IMR-90 (cell line): ENCODE data around the gene CPNE6. TPM values are rescaled to one million over a fixed set of nuclear protein-coding genes. Genes with fewer than 3 reads are reported as not detected.

Experiments
- ATAC-seq: fragments of 200-7000 bp; cut with Tn5 transposase; 2 replicates; pipeline ENCODE4 v1.9.1; 2020; ENCODE audit warnings: low read depth, mild to moderate bottlenecking, moderate library complexity
- BruUV-seq: library from RNA; stranded (reverse); fragments of 400-500 nt; replicated peaks from 2 replicates; lab custom pipeline; 2021; lab: Mats Ljungman, UMichigan
- CTCF ChIA-PET: fragments of 300-600 bp; formaldehyde crosslinking; extraction: SDS; loops from one replicate; lab custom pipeline; 2021; ENCODE audit warnings: antibody characterized with exemption; lab: Yijun Ruan, JAX
- POLR2A ChIA-PET: fragments of 300-600 bp; sonication (Branson Sonifier 250); formaldehyde crosslinking; loops from one replicate; lab custom pipeline; 2022; ENCODE audit warnings: antibody characterized with exemption; ENCODE audit not compliant: unreplicated experiment; lab: Charles Lee
- DNase-seq: peaks from one replicate; pipeline ENCODE4 v3.0.0; 2013
- H2AFZ ChIP-seq: replicated peaks from 2 replicates; pipeline ENCODE3; 2013; ENCODE audit warnings: low read length, mild to moderate bottlenecking; ENCODE audit not compliant: poor library complexity
- H2AK5ac ChIP-seq: 2 replicates; pipeline ENCODE4 v1.6.1; 2013; ENCODE audit warnings: low read depth, low read length, inconsistent platforms
- H2AK9ac ChIP-seq: replicated peaks from 2 replicates; pipeline ENCODE3; 2013; ENCODE audit warnings: mild to moderate bottlenecking, low read depth, low read length, moderate library complexity; ENCODE audit not compliant: poor library complexity
- H2BK120ac ChIP-seq: 2 replicates; pipeline ENCODE4 v1.6.1; 2013; ENCODE audit warnings: low read depth, low read length, inconsistent platforms
- H2BK15ac ChIP-seq: 3 replicates; pipeline ENCODE4 v1.6.1; 2013; ENCODE audit warnings: low read depth, low read length, inconsistent platforms
- H2BK20ac ChIP-seq: 2 replicates; pipeline ENCODE4 v1.6.1; 2013; ENCODE audit warnings: low read depth, mild to moderate bottlenecking, inconsistent platforms, low read length, moderate library complexity
- H2BK5ac ChIP-seq: 2 replicates; pipeline ENCODE4 v1.6.1; 2013; ENCODE audit warnings: mild to moderate bottlenecking, low read depth, low read length, inconsistent platforms; ENCODE audit not compliant: poor library complexity, severe bottlenecking
- H3K14ac ChIP-seq: replicated peaks from 2 replicates; pipeline ENCODE4 v1.6.1; 2013; ENCODE audit warnings: low read depth, low read length, inconsistent platforms
- H3K18ac ChIP-seq: 2 replicates; pipeline ENCODE4 v1.6.1; 2013; ENCODE audit warnings: low read depth, low read length, control low read depth
- H3K23ac ChIP-seq: 2 replicates; pipeline ENCODE4 v1.6.1; 2013; ENCODE audit warnings: low read depth, low read length, inconsistent platforms
- H3K27ac ChIP-seq: 2 replicates; pipeline ENCODE4 v1.5.1; 2013; ENCODE audit warnings: mild to moderate bottlenecking, control low read depth, low read length; ENCODE audit not compliant: insufficient read depth
- H3K27me3 ChIP-seq: 2 replicates; pipeline ENCODE4 v1.6.1; 2013; ENCODE audit warnings: low read length; ENCODE audit not compliant: control insufficient read depth, insufficient read depth
- H3K36me3 ChIP-seq: 2 replicates; pipeline ENCODE4 v1.6.1; 2013; ENCODE audit warnings: low read length, mixed read lengths; ENCODE audit not compliant: control insufficient read depth, insufficient read depth
- H3K4ac ChIP-seq: 2 replicates; pipeline ENCODE4 v1.6.1; 2013; ENCODE audit warnings: low read depth, low read length, inconsistent platforms
- H3K4me1 ChIP-seq: 2 replicates; pipeline ENCODE4 v1.6.1; 2013; ENCODE audit warnings: low read length, mixed read lengths; ENCODE audit not compliant: control insufficient read depth, insufficient read depth
- H3K4me2 ChIP-seq: 2 replicates; pipeline ENCODE4 v1.6.1; 2013; ENCODE audit warnings: low read depth, mild to moderate bottlenecking, control low read depth, low read length, moderate library complexity
- H3K4me3 ChIP-seq: 2 replicates; pipeline ENCODE4 v1.5.1; 2013; ENCODE audit warnings: low read depth, mild to moderate bottlenecking, control low read depth, low read length, moderate library complexity; ENCODE audit not compliant: insufficient read depth
- H3K56ac ChIP-seq: 2 replicates; pipeline ENCODE4 v1.6.1; 2013; ENCODE audit warnings: low read length, inconsistent platforms; ENCODE audit not compliant: insufficient read depth; ENCODE audit errors: extremely low read depth
- H3K79me1 ChIP-seq, 2 experiments: 2 replicates each; pipeline ENCODE4 v1.6.1; 2013; ENCODE audit warnings: low read length in 2 of 2, inconsistent platforms in 1 of 2, low read depth in 1 of 2
- H3K9ac ChIP-seq: 2 replicates; pipeline ENCODE4 v1.6.1; 2013; ENCODE audit warnings: low read depth, low read length, control low read depth
- H3K9me1 ChIP-seq: 2 replicates; pipeline ENCODE4 v1.6.1; 2013; ENCODE audit warnings: low read length, inconsistent platforms; ENCODE audit not compliant: insufficient read depth
- H3K9me3 ChIP-seq: 2 replicates; pipeline ENCODE4 v1.6.1; 2013; ENCODE audit warnings: low read length; ENCODE audit not compliant: control insufficient read depth, insufficient read depth
- H4K20me1 ChIP-seq: 2 replicates; pipeline ENCODE4 v1.6.1; 2013; ENCODE audit warnings: low read length, inconsistent platforms; ENCODE audit not compliant: insufficient read depth
- H4K5ac ChIP-seq: 2 replicates; pipeline ENCODE4 v1.6.1; 2013; ENCODE audit warnings: mild to moderate bottlenecking, low read depth, low read length, control low read depth
- H4K8ac ChIP-seq, 2 experiments: 2 replicates each; pipeline ENCODE4 v1.6.1; 2013; ENCODE audit warnings: low read depth in 2 of 2, low read length in 2 of 2, control low read depth in 1 of 2, inconsistent platforms in 1 of 2
- H4K91ac ChIP-seq: 2 replicates; pipeline ENCODE4 v1.6.1; 2013; ENCODE audit warnings: low read depth, low read length, inconsistent platforms; ENCODE audit not compliant: insufficient read depth
- MAFK ChIP-seq: IDR thresholded peaks from 2 replicates; pipeline ENCODE4 v1.6.1; 2012; ENCODE audit warnings: low read depth, low read length, improper control_type of control experiment
- WGBS, 2 experiments: methylation state at CpG; one replicate each; pipeline versions ENCODE4 v1.1.5 to v1.1.7; 2013; ENCODE audit warnings: missing lambda C conversion rate in 2 of 2; ENCODE audit not compliant: insufficient read length in 1 of 2; ENCODE audit errors: extremely low coverage in 2 of 2; 5-methylcytosine and 5-hydroxymethylcytosine counted together
- dilution Hi-C: fragments of 300-500 bp; cut with HindIII; formaldehyde crosslinking; loops from one replicate; pipeline ENCODE4 v1.14.3; 2018; ENCODE audit warnings: low sequenced_read_pairs; ENCODE audit not compliant: unreplicated experiment
- in situ Hi-C: fragments of 300-500 bp; cut with MboI; formaldehyde crosslinking; loops from 3 replicates; pipeline ENCODE4 v1.14.3; 2019; ENCODE audit warnings: low sequenced_read_pairs, inconsistent platforms, mixed read lengths
- intact Hi-C: fragments of 100-400 bp; cut with micrococcal nuclease; formaldehyde crosslinking; loops from 2 replicates; pipeline ENCODE4 v1.10.0; 2022
- polyA plus RNA-seq, 3 experiments: library from polyadenylated mRNA; depleted of rRNA; stranded (reverse); fragments of >200 nt; gene quantifications; 2 replicates each; pipeline ENCODE4 v1.2.3, GENCODE V29; 2012; ENCODE audit warnings: low replicate concordance in 1 of 3
- total RNA-seq: library from RNA; depleted of rRNA; stranded (reverse); fragments of >200 nt; gene quantifications from 2 replicates; pipeline ENCODE4 v1.2.3, GENCODE V29; 2012
- TF ChIP-seq, protein P1 (sequence below): conservative IDR thresholded peaks from 2 replicates; pipeline ENCODE4 v1.5.1; 2012; ENCODE audit warnings: mild to moderate bottlenecking, low read depth, low read length, improper control_type of control experiment

The CPNE6 gene
- total and polyA plus RNA-seq, 2 of the 4 experiments (the other 2 are of a cell fraction), result not detected

DNA sequence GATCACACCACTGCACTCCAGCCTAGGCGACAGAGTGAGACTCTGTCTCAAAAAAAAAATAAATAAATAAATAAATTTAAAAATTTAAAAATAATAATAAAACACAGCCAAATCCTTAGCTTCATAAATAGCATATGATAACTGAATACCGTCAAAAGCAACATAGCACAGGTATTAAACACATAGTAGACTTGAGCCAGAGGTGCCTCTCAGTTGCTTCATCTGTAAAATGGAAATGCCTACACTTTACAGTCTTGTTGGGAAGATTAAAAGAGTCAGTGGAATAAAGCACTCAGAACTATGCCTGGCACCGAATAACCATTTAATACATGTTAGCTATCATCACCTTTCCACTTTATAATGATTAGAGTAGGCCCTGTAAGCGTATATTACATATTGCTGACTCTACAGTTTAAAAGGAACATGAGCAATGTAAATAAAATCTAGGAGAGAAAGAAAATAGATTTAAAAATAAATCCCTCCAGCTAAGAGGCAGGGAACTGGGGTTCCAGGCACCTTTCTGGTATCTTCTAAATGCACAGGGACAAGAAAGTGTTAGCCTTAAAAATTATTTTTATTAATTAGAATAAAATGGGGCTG lies 35.4 kb downstream of the CPNE6 start:
- Histone ChIP-seq H3K36me3 (peaks cover 18% of the 10 kb centered on the region), H3K9me1 (peaks cover 5% of the 10 kb centered on the region; the same call in 1 of the 2 replicates), H4K20me1 (no peaks in the 10 kb centered on the region), H3K9ac (no peak overlapping the region), H2AK5ac (no peak overlapping the region), H2BK5ac (no peak overlapping the region), H3K4me3 (no peak overlapping the region), H3K27me3 (no peaks in the 10 kb centered on the region), H3K4ac (no peak overlapping the region), H2BK15ac (no peak overlapping the region), H3K56ac (no peak overlapping the region), H3K79me1 (no peaks in the 10 kb centered on the region), H3K14ac (no peak overlapping the region), H4K91ac (no peak overlapping the region), H2AK9ac (no peak overlapping the region), H2BK120ac (no peak overlapping the region), H3K9me3 (no peaks in the 10 kb centered on the region; the same call in 1 of the 2 replicates), H4K8ac (no peak overlapping the region), H3K27ac (no peak overlapping the region), H4K5ac (no peak overlapping the region), H3K4me2 (no peak overlapping the region), H2AFZ (no peak overlapping the region), H2BK20ac (no peak overlapping the region), H3K18ac (no peak overlapping the region), H3K23ac (no peak overlapping the region), H3K4me1 (no peaks in the 10 kb centered on the region)
- ChIA-PET POLR2A (no interaction called here), CTCF (interaction anchor here (1.1 kb wide), 1 partner anchor 11 kb away, joined by 3 read pairs; no protein-coding TSS in a partner anchor)
- no peak for ATAC-seq
- WGBS, 2 experiments, result no CpG with 5 or more reads among the region's 4 CpGs
- in situ Hi-C loops, result no loop called here
- peak; percentile 91 for TF ChIP-seq MAFK
- TF ChIP-seq, protein P1, sequence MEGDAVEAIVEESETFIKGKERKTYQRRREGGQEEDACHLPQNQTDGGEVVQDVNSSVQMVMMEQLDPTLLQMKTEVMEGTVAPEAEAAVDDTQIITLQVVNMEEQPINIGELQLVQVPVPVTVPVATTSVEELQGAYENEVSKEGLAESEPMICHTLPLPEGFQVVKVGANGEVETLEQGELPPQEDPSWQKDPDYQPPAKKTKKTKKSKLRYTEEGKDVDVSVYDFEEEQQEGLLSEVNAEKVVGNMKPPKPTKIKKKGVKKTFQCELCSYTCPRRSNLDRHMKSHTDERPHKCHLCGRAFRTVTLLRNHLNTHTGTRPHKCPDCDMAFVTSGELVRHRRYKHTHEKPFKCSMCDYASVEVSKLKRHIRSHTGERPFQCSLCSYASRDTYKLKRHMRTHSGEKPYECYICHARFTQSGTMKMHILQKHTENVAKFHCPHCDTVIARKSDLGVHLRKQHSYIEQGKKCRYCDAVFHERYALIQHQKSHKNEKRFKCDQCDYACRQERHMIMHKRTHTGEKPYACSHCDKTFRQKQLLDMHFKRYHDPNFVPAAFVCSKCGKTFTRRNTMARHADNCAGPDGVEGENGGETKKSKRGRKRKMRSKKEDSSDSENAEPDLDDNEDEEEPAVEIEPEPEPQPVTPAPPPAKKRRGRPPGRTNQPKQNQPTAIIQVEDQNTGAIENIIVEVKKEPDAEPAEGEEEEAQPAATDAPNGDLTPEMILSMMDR, result no peak
- dilution Hi-C loops, result no loop called here
- intact Hi-C loops, result no loop called here
- no peak for DNase-seq
- BruUV-seq, result no TSS peak
